ENCODE results near the gene SPSB1. TPM values are rescaled to one million over a fixed set of nuclear protein-coding genes. Genes with fewer than 3 reads are reported as not detected.

SPSB1 gene
- total RNA-seq, 1 donor from 2014 or later, result 5.6 TPM

GRCh38 chr1:9278116-9278515, 14.6 kb upstream of the SPSB1 start:
- Mint-ChIP-seq H3K4me3 (no peak overlapping the region), H3K4me1 (ENCODE audit: unreplicated experiment) (peaks cover 18% of the 10 kb centered on the region), H3K9me3 (no peaks in the 10 kb centered on the region), H3K27ac (no peak overlapping the region), H3K36me3 (no peaks in the 10 kb centered on the region), H3K27me3 (peaks cover 6% of the 10 kb centered on the region)
- no peak for DNase-seq (ENCODE audit: extremely low spot score, unreplicated experiment)
- TF ChIP-seq, protein P1, sequence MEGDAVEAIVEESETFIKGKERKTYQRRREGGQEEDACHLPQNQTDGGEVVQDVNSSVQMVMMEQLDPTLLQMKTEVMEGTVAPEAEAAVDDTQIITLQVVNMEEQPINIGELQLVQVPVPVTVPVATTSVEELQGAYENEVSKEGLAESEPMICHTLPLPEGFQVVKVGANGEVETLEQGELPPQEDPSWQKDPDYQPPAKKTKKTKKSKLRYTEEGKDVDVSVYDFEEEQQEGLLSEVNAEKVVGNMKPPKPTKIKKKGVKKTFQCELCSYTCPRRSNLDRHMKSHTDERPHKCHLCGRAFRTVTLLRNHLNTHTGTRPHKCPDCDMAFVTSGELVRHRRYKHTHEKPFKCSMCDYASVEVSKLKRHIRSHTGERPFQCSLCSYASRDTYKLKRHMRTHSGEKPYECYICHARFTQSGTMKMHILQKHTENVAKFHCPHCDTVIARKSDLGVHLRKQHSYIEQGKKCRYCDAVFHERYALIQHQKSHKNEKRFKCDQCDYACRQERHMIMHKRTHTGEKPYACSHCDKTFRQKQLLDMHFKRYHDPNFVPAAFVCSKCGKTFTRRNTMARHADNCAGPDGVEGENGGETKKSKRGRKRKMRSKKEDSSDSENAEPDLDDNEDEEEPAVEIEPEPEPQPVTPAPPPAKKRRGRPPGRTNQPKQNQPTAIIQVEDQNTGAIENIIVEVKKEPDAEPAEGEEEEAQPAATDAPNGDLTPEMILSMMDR (conservative IDR thresholded peaks at IDR 0.05), result no peak

GRCh38 chr1:9278585-9279153, 14.0 kb upstream of the SPSB1 start:
- no peak for DNase-seq (ENCODE audit: extremely low spot score, unreplicated experiment)
- Mint-ChIP-seq H3K9me3 (no peaks in the 10 kb centered on the region), H3K36me3 (no peaks in the 10 kb centered on the region), H3K27ac (no peak overlapping the region), H3K4me1 (ENCODE audit: unreplicated experiment) (peaks cover 18% of the 10 kb centered on the region), H3K27me3 (peaks cover 6% of the 10 kb centered on the region), H3K4me3 (no peak overlapping the region)
- TF ChIP-seq, protein P1 (conservative IDR thresholded peaks at IDR 0.05), result no peak

GRCh38 chr1:9279172-9279840, 13.4 kb upstream of the SPSB1 start:
- H3K27ac Mint-ChIP-seq, result peak overlapping the region; percentile 72
- no peak for DNase-seq (ENCODE audit: extremely low spot score, unreplicated experiment)
- H3K36me3 Mint-ChIP-seq, result no peaks in the 10 kb centered on the region
- H3K9me3 Mint-ChIP-seq, result no peaks in the 10 kb centered on the region
- H3K27me3 Mint-ChIP-seq, result peaks cover 6% of the 10 kb centered on the region
- TF ChIP-seq, protein P1 (conservative IDR thresholded peaks at IDR 0.05), result no peak
- H3K4me1 Mint-ChIP-seq (ENCODE audit: unreplicated experiment), result peaks cover 18% of the 10 kb centered on the region
- no peak overlapping the region for H3K4me3 Mint-ChIP-seq

DNA sequence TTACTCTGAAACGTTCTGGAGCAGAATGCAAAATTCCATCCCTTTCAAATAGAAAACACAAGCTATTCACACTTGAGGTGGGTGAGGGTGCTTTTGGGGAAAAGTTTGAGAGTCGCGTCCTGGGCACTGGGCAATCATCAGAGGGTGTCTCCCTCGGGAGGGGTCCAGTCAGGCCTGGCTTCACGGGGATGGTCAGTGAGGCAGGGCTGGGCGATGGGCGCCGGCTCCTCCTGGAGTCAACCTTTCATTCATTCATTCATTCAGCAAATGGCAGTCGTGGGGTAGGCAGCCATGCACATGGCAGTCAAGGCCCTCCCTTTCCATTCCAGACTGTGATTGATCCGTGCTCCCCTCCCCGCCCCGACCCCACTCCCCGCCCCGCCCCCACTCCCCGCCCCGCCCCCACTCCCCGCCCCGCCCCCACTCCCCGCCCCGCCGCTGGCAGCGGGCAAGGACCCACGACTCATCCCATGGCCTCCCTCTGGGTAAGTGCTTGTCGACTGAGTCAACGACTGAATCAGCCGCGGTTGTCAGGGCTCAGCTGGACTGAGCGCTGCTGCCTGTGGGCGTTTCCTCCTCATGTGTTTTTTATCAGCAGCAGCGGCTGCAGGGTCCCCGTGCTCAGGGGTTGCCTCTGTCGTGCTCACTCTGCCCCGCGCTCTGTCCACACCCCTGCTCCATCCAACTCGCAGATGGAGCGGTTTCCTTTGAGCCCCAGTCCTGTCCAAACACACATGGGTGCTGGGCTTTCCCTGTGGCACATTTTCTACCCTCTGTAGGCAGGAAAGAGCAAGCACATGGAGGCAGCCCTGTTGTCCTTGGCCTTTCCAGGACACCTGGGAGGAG, 12.5 kb upstream of the SPSB1 start:
- peaks cover 3% of the 10 kb centered on the region for H3K9me3 Mint-ChIP-seq
- TF ChIP-seq, protein P1 (conservative IDR thresholded peaks at IDR 0.05), result no peak
- no peaks in the 10 kb centered on the region for H3K36me3 Mint-ChIP-seq
- peaks cover 18% of the 10 kb centered on the region for H3K4me1 Mint-ChIP-seq (ENCODE audit: unreplicated experiment)
- no peak for DNase-seq (ENCODE audit: extremely low spot score, unreplicated experiment)
- H3K27me3 Mint-ChIP-seq, result peaks cover 6% of the 10 kb centered on the region
- peak overlapping the region; percentile 74 for H3K4me3 Mint-ChIP-seq
- no peak overlapping the region for H3K27ac Mint-ChIP-seq

GRCh38 chr1:9281071-9281827, 11.4 kb upstream of the SPSB1 start:
- no peak for DNase-seq (ENCODE audit: extremely low spot score, unreplicated experiment)
- TF ChIP-seq, protein P1 (conservative IDR thresholded peaks at IDR 0.05), result no peak
- peaks cover 7% of the 10 kb centered on the region for H3K9me3 Mint-ChIP-seq
- no peaks in the 10 kb centered on the region for H3K36me3 Mint-ChIP-seq
- no peak overlapping the region for H3K27ac Mint-ChIP-seq
- H3K27me3 Mint-ChIP-seq, result peaks cover 6% of the 10 kb centered on the region
- H3K4me1 Mint-ChIP-seq (ENCODE audit: unreplicated experiment), result peaks cover 18% of the 10 kb centered on the region
- H3K4me3 Mint-ChIP-seq, result no peak overlapping the region
